ENCODE results near the gene MIGA2. TPM values are rescaled to one million over a fixed set of nuclear protein-coding genes. Genes with fewer than 3 reads are reported as not detected.

Gene MIGA2
- total RNA-seq, 2 experiments from 2014 or later = 53.2 to 56.9 TPM

- H3K4me3 ChIP-seq (ENCODE audit: low read length) = no peak overlapping the region
- no peaks in the 10 kb centered on the region for H3K4me1 Mint-ChIP-seq (ENCODE audit: low read depth)
- peak in 1 of 14 experiments; percentile 15 for DNase-seq
- H3K9me3 ChIP-seq (ENCODE audit: control insufficient read depth in 1 of 2, insufficient read depth in 1 of 2, low read length in 2 of 2) = no peaks in the 10 kb centered on the region
- H3K4me3 Mint-ChIP-seq = no peak overlapping the region
- no peak overlapping the region for H3K27ac Mint-ChIP-seq
- no peak for TF ChIP-seq CTCF (IDR thresholded peaks at IDR 0.05)
- ChIA-PET POLR2A (no interaction called here), CTCF (no interaction called here)
- peaks cover 52% of the 10 kb centered on the region for H3K36me3 Mint-ChIP-seq (ENCODE audit: low read depth)
- intact Hi-C loops (cut with DNase I, micrococcal nuclease) = no loop called here
- ATAC-seq (ENCODE audit: poor library complexity) = no peak
- H3K27me3 ChIP-seq (ENCODE audit: control insufficient read depth in 1 of 2, insufficient read depth in 2 of 2, low read length in 2 of 2) = no peaks in the 10 kb centered on the region
- no peaks in the 10 kb centered on the region for H3K27me3 Mint-ChIP-seq
- H3K4me1 ChIP-seq (ENCODE audit: insufficient read depth, low read length) = peaks cover 3% of the 10 kb centered on the region
- peaks cover 73% of the 10 kb centered on the region for H3K36me3 ChIP-seq (ENCODE audit: insufficient read depth, low read length)
- H3K9me3 Mint-ChIP-seq = no peaks in the 10 kb centered on the region
- no peak overlapping the region for H3K27ac ChIP-seq (ENCODE audit: low read depth in 1 of 2, low read length in 2 of 2)
These were observed 24.7 kb upstream of the MIGA2 start for GRCh38 chr9:129011761-129012181.

GRCh38 chr9:129012343-129012742 lies 24.1 kb upstream of the MIGA2 start:
- no peaks in the 10 kb centered on the region for H3K9me3 Mint-ChIP-seq

GRCh38 chr9:129012893-129013448 lies 23.5 kb upstream of the MIGA2 start:
- H3K27ac Mint-ChIP-seq = no peak overlapping the region
- H3K4me1 Mint-ChIP-seq (ENCODE audit: low read depth) = no peaks in the 10 kb centered on the region
- no peak for DNase-seq
- Histone ChIP-seq H3K27ac (ENCODE audit: low read depth in 1 of 2, low read length in 2 of 2) (no peak overlapping the region), H3K4me1 (ENCODE audit: insufficient read depth, low read length) (no peaks in the 10 kb centered on the region), H3K27me3 (ENCODE audit: control insufficient read depth in 1 of 2, insufficient read depth in 2 of 2, low read length in 2 of 2) (no peaks in the 10 kb centered on the region), H3K9me3 (ENCODE audit: control insufficient read depth in 1 of 2, insufficient read depth in 1 of 2, low read length in 2 of 2) (no peaks in the 10 kb centered on the region), H3K4me3 (ENCODE audit: low read length) (no peak overlapping the region), H3K36me3 (ENCODE audit: insufficient read depth, low read length) (peaks cover 66% of the 10 kb centered on the region)
- peaks cover 52% of the 10 kb centered on the region for H3K36me3 Mint-ChIP-seq (ENCODE audit: low read depth)
- H3K9me3 Mint-ChIP-seq = no peaks in the 10 kb centered on the region
- intact Hi-C loops (cut with DNase I, micrococcal nuclease) = no loop called here
- no peak overlapping the region for H3K4me3 Mint-ChIP-seq
- ChIA-PET POLR2A (no interaction called here), CTCF (no interaction called here)
- no peak for ATAC-seq (ENCODE audit: poor library complexity)
- no peaks in the 10 kb centered on the region for H3K27me3 Mint-ChIP-seq
- TF ChIP-seq CTCF (IDR thresholded peaks at IDR 0.05) = no peak

More at GRCh38 chr9:129012343-129012742, 24.1 kb upstream of the MIGA2 start:
- ATAC-seq (ENCODE audit: poor library complexity) (no peak), DNase-seq (no peak)
- H3K27ac Mint-ChIP-seq = no peak overlapping the region
- no peak for TF ChIP-seq CTCF (IDR thresholded peaks at IDR 0.05)
- H3K27ac ChIP-seq (ENCODE audit: low read depth in 1 of 2, low read length in 2 of 2) = no peak overlapping the region
- H3K36me3 ChIP-seq (ENCODE audit: insufficient read depth, low read length) = peaks cover 68% of the 10 kb centered on the region
- no peaks in the 10 kb centered on the region for H3K4me1 Mint-ChIP-seq (ENCODE audit: low read depth)
- H3K4me3 ChIP-seq (ENCODE audit: low read length) = no peak overlapping the region
- H3K4me1 ChIP-seq (ENCODE audit: insufficient read depth, low read length) = no peaks in the 10 kb centered on the region
- H3K36me3 Mint-ChIP-seq (ENCODE audit: low read depth) = peaks cover 54% of the 10 kb centered on the region
- POLR2A ChIA-PET = no interaction called here
- H3K9me3 ChIP-seq (ENCODE audit: control insufficient read depth in 1 of 2, insufficient read depth in 1 of 2, low read length in 2 of 2) = no peaks in the 10 kb centered on the region
- intact Hi-C loops (cut with DNase I, micrococcal nuclease) = no loop called here
- H3K27me3 ChIP-seq (ENCODE audit: control insufficient read depth in 1 of 2, insufficient read depth in 2 of 2, low read length in 2 of 2) = no peaks in the 10 kb centered on the region
- CTCF ChIA-PET = no interaction called here
- H3K27me3 Mint-ChIP-seq = no peaks in the 10 kb centered on the region
- no peak overlapping the region for H3K4me3 Mint-ChIP-seq
